HG02943 (cell line): ENCODE data around the gene VPS41.
"Not testable (repeated sequence)": the region's sequence is repeated elsewhere in the genome, so short reads cannot be mapped to it uniquely, and the experiment has no call there.

Source experiments
- ATAC-seq: cut with Tn5 transposase; IDR thresholded peaks from one replicate; pipeline ENCODE4 v1.9.1; 2021; ENCODE audit warnings: mild to moderate bottlenecking, low read depth, moderate library complexity; ENCODE audit not compliant: unreplicated experiment

VPS41 gene

GRCh38 chr7:38862666-38863065, 46.3 kb downstream of the VPS41 start:
- ATAC-seq, result no peak

GRCh38 chr7:38858259-38858884, 50.6 kb downstream of the VPS41 start:
- no peak for ATAC-seq

- no peak for ATAC-seq
Measured at GRCh38 chr7:38855867-38856266, 53.1 kb downstream of the VPS41 start.

GRCh38 chr7:38855386-38855785, 53.6 kb downstream of the VPS41 start:
- no peak for ATAC-seq

- not testable (repeated sequence) for ATAC-seq
Measured at GRCh38 chr7:38854947-38855346, 54.0 kb downstream of the VPS41 start.

GRCh38 chr7:38851321-38851720, 57.7 kb downstream of the VPS41 start:
- ATAC-seq, result no peak

GRCh38 chr7:38846280-38846679, 62.7 kb downstream of the VPS41 start:
- ATAC-seq, result no peak

- no peak for ATAC-seq
Measured at GRCh38 chr7:38844952-38845563, 63.9 kb downstream of the VPS41 start.

- no peak for ATAC-seq
Measured at GRCh38 chr7:38842746-38843145, 66.2 kb downstream of the VPS41 start.

- no peak for ATAC-seq
Measured at GRCh38 chr7:38840736-38841460, 68.1 kb downstream of the VPS41 start.

GRCh38 chr7:38839851-38840250, 69.1 kb downstream of the VPS41 start:
- ATAC-seq, result no peak

- no peak for ATAC-seq
Measured at GRCh38 chr7:38838725-38839385, 70.1 kb downstream of the VPS41 start.

- ATAC-seq, result no peak
Measured at GRCh38 chr7:38834357-38834756, 74.6 kb downstream of the VPS41 start.

- ATAC-seq, result no peak
Measured at GRCh38 chr7:38833329-38833728, 75.7 kb downstream of the VPS41 start.

- ATAC-seq, result no peak
Measured at GRCh38 chr7:38831259-38831996, 77.6 kb downstream of the VPS41 start.

GRCh38 chr7:38830826-38831225, 78.2 kb downstream of the VPS41 start:
- ATAC-seq, result no peak

GRCh38 chr7:38829488-38830165, 79.4 kb downstream of the VPS41 start:
- ATAC-seq, result no peak

- ATAC-seq, result no peak
Measured at GRCh38 chr7:38828026-38828425, 81.0 kb downstream of the VPS41 start.

- ATAC-seq, result no peak
Measured at GRCh38 chr7:38825721-38826440, 83.1 kb downstream of the VPS41 start.
